ENCODE measurements around the gene BTN1A1.

GRCh38 chr6:26554697-26555504 lies 54.8 kb downstream of the BTN1A1 start:
- TF ChIP-seq CTCF (IDR thresholded peaks at IDR 0.05; ENCODE audit: insufficient read depth, low read length, poor library complexity, severe bottlenecking): no peak
- no peak for TF ChIP-seq EZH2phosphoT487 (conservative IDR thresholded peaks at IDR 0.05; ENCODE audit: low read length)
